Tibial nerve (tissue), 4 donors: ENCODE data around the gene SYTL3. TPM values are rescaled to one million over a fixed set of nuclear protein-coding genes. Genes with fewer than 3 reads are reported as not detected.
"Not testable (repeated sequence)": the region's sequence is repeated elsewhere in the genome, so short reads cannot be mapped to it uniquely, and the experiment has no call there.

Experiments
- DNase-seq, 2 donors: peaks; one replicate each; pipeline ENCODE4 v3.0.0-alpha.2; 2019; ENCODE audit warnings: low spot score in 2 of 2
- H3K27ac ChIP-seq, 4 donors: fragments of 200-600 bp; sonication (generic) in 3 of 4; one replicate each; pipeline ENCODE4 v1.5.1; 2017 to 2019; ENCODE audit warnings: mild to moderate bottlenecking in 1 of 4
- H3K27me3 ChIP-seq, 2 donors: fragments of 200-600 bp; sonication (generic) in 1 of 2; one replicate each; pipeline versions ENCODE4 v1.5.1 to v1.6.0; 2017 to 2019
- H3K36me3 ChIP-seq, 3 donors: fragments of 200-600 bp; sonication (generic); one replicate each; pipeline ENCODE4 v1.5.1; 2018 to 2019
- H3K4me1 ChIP-seq, 4 donors: fragments of 200-600 bp; sonication (generic) in 3 of 4; one replicate each; pipeline ENCODE4 v1.5.1; 2017 to 2019
- H3K4me3 ChIP-seq, 4 donors: fragments of 200-600 bp; sonication (generic) in 3 of 4; one replicate each; pipeline ENCODE4 v1.5.1; 2017 to 2019; ENCODE audit warnings: mild to moderate bottlenecking in 1 of 4, moderate library complexity in 1 of 4
- H3K9me3 ChIP-seq, 4 donors: fragments of 200-600 bp; sonication (generic) in 3 of 4; one replicate each; pipeline ENCODE4 v1.5.1; 2017 to 2019
- EP300 ChIP-seq, 2 donors: sonication (generic); formaldehyde crosslinking; IDR thresholded peaks; one replicate each; pipeline ENCODE4 v1.6.1; 2017; ENCODE audit warnings: antibody characterized with exemption in 2 of 2, mild to moderate bottlenecking in 1 of 2
- POLR2A ChIP-seq, 2 donors: fragments of 450-650 bp; IDR thresholded peaks; one replicate each; pipeline ENCODE4 v1.6.1; 2017; ENCODE audit warnings: antibody characterized with exemption in 2 of 2, mild to moderate bottlenecking in 2 of 2, moderate library complexity in 2 of 2
- WGBS, 2 donors: methylation state at CpG; one replicate each; pipeline ENCODE4 v1.1.5; 2018; 5-methylcytosine and 5-hydroxymethylcytosine counted together
- total RNA-seq, 4 donors: library from RNA; depleted of rRNA; stranded (reverse); fragments of >200 nt; gene quantifications; one replicate each; pipeline ENCODE4 v1.1.0, GENCODE V29; 2016
- TF ChIP-seq, protein P1 (sequence below), 5 experiments: fragments of 200-600 bp in 3 of 5; fragments of 450-650 bp in 2 of 5; sonication (generic) in 3 of 5; IDR thresholded peaks; one replicate each; pipeline ENCODE4 v1.5.1; 2016 to 2019; ENCODE audit warnings: antibody characterized with exemption in 5 of 5, mild to moderate bottlenecking in 3 of 5, moderate library complexity in 2 of 5

Gene SYTL3
- total RNA-seq, 4 donors from 2014 or later = 1.3 to 6.7 (median 3.6) TPM

DNA sequence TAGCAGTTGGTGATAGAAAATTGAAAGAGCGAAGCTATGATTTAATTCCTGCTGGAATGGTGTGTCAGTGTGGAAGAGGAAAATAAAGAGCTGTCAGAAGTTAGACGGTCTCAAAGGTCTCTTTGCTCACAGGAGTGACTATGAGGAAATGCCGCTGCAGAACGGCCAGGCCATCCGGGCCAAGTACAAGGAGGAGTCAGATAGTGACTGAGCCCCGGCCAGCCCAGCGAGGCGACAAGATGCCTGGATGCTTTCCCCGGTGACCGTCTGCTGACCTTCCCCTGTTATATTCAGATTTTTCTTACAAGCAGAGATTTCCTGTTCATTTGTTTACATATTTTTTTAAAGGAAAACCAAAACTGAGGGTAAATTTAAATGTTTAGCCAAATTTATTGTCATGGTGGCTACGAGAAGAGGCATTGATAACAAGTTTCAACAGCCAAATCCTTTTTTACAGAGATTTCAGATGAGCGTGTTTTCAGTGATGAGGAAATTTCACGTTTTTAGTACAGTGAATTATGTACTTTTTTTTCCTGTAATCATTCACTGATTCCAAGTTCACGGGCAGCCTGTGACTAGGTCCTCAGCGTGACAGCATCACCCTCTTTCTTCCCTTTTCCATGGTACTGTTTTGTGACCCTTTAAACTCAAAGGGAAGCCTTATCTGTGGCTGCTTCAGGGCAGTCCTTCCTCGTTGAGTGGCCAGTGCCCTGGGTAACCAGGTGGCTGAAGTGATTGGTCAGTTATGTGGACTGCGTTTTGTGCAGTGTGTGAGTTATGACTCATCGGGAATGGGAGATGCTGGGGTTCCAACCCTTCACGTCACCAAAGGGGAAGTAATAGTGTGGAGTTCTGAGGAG, 17.9 kb upstream of the SYTL3 start:
- TF ChIP-seq EP300 (IDR thresholded peaks at IDR 0.05) (no peak), POLR2A (IDR thresholded peaks at IDR 0.05) (no peak)
- TF ChIP-seq, protein P1, sequence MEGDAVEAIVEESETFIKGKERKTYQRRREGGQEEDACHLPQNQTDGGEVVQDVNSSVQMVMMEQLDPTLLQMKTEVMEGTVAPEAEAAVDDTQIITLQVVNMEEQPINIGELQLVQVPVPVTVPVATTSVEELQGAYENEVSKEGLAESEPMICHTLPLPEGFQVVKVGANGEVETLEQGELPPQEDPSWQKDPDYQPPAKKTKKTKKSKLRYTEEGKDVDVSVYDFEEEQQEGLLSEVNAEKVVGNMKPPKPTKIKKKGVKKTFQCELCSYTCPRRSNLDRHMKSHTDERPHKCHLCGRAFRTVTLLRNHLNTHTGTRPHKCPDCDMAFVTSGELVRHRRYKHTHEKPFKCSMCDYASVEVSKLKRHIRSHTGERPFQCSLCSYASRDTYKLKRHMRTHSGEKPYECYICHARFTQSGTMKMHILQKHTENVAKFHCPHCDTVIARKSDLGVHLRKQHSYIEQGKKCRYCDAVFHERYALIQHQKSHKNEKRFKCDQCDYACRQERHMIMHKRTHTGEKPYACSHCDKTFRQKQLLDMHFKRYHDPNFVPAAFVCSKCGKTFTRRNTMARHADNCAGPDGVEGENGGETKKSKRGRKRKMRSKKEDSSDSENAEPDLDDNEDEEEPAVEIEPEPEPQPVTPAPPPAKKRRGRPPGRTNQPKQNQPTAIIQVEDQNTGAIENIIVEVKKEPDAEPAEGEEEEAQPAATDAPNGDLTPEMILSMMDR (IDR thresholded peaks at IDR 0.05) = no peak
- H3K36me3 ChIP-seq = peaks cover 0 to 84% (median 20%) of the 10 kb centered on the region in 3 donors

DNA sequence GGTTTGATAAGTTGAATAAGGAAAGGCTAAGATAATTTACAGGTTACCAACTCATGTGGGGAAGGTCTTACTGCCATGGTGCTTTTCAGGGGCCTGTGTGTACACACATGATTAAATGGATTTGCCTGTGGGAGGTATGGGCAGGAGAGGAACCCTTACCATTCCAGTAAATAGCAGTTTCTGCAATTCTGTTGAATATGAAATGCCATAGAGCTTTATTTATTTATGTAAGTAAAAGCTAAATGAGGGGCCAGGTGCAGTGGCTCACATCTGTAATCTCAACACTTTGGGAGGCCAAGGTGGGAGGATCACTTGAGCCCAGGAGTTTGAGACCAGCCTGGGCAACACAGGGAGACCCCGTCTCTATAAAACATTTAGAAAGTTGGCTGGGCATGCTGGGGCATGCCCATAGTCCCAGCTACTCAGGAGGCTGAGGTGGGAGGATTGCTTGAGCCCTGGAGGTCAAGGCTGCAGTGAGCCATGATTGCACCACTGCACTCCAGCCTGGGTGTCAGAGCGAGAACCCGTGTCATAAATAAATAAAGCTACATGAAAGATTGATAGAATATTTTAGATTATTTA, 17.2 kb upstream of the SYTL3 start:
- 92 to 93% methylated on average over 3 of the region's 3 CpGs for WGBS, 2 donors
- not testable (repeated sequence) for H3K4me3 ChIP-seq, DNase-seq, H3K27me3 ChIP-seq, H3K9me3 ChIP-seq
- Histone ChIP-seq H3K36me3 (peaks cover 0 to 81% (median 24%) of the 10 kb centered on the region in 3 donors), H3K27ac (peak overlapping the region in 3 of 4 donors; percentile 38 to 70 (median 57)), H3K4me1 (peaks cover 0 to 18% (median 0%) of the 10 kb centered on the region in 4 donors)

More for the DNA sequence above, 17.9 kb upstream of the SYTL3 start:
- H3K27ac ChIP-seq = peak overlapping the region in 3 of 4 donors; percentile 38 to 71 (median 70)
- H3K27me3 ChIP-seq = no peaks in the 10 kb centered on the region
- peaks cover 0 to 18% (median 0%) of the 10 kb centered on the region in 4 donors for H3K4me1 ChIP-seq
- H3K4me3 ChIP-seq = peak overlapping the region in 1 of 4 donors; percentile 9
- WGBS, 2 donors = 42 to 47% methylated on average over 19 of the region's 19 CpGs
- no peaks in the 10 kb centered on the region for H3K9me3 ChIP-seq
- DNase-seq = peak in 1 of 2 donors; percentile 53

DNA sequence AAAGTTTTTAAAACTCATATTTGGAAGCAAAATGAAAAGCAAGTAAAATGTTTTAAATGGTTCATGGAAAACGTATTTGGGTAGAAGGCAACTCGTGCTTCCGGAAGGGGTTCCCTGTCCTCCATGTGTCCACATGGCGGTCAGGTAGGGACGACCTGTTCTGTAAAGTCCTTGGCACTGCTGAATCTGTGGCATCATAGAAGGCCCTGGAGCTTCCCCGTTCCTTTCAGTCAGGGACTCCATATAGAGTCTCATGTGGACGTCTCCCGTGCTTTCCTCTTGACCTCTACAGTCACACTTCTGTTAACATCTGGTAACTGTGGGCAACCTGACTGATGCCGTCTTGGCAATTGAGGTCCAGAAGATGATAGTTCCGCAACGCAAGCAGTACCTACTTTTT, 16.7 kb upstream of the SYTL3 start:
- WGBS, 2 donors = 93% methylated on average over 11 of the region's 11 CpGs
- DNase-seq = no peak

DNA sequence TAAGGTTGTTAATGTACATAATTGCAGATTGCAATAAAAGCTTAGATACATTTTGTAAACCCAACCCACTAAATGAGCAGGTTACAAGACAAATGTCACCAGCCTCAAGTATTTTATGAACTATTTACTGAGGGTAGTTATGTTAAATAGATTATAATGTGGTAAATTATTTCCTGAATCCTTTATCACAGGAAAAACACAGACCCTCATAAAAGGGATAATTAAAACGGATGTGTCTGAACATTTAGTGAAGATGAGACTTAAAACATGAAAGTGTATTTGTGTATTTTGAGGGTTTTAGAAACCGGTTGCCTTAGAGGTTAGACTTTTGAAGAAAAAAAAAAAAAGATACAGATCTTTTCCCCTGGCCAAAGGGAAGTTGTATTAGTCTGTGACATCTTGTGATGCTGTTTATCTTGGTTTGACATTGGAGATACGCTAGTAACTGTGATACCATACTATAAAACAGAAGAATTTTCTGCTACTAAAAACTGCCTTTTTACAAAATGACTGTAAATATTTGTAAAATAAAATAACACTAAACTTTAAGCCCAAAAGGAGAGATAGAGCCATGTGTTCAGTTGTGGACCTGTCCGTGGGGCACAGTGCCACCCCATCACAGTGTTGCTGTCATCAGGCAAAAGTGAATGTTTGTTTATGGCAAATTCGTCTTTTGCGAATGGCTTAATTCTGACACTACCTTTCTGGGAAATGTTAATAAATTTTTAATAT, 15.0 kb upstream of the SYTL3 start:
- H3K36me3 ChIP-seq = peaks cover 0 to 70% (median 34%) of the 10 kb centered on the region in 3 donors
- H3K27me3 ChIP-seq = no peaks in the 10 kb centered on the region
- no peak for DNase-seq
- WGBS, 2 donors = 84% methylated on average over 6 of the region's 6 CpGs
- no peak overlapping the region for H3K27ac ChIP-seq
- no peaks in the 10 kb centered on the region for H3K9me3 ChIP-seq
- peaks cover 0 to 18% (median 0%) of the 10 kb centered on the region in 4 donors for H3K4me1 ChIP-seq
- TF ChIP-seq, protein P1 (IDR thresholded peaks at IDR 0.05) = no peak
- TF ChIP-seq POLR2A (IDR thresholded peaks at IDR 0.05) (no peak), EP300 (IDR thresholded peaks at IDR 0.05) (no peak)
- H3K4me3 ChIP-seq = no peak overlapping the region

More for the DNA sequence above, 16.7 kb upstream of the SYTL3 start:
- no peak overlapping the region for H3K4me3 ChIP-seq
- H3K27ac ChIP-seq = no peak overlapping the region
- TF ChIP-seq POLR2A (IDR thresholded peaks at IDR 0.05) (no peak), EP300 (IDR thresholded peaks at IDR 0.05) (no peak)
- TF ChIP-seq, protein P1 (IDR thresholded peaks at IDR 0.05) = no peak
- H3K36me3 ChIP-seq = peaks cover 0 to 76% (median 27%) of the 10 kb centered on the region in 3 donors
- no peaks in the 10 kb centered on the region for H3K27me3 ChIP-seq
- peaks cover 0 to 18% (median 0%) of the 10 kb centered on the region in 4 donors for H3K4me1 ChIP-seq
- no peaks in the 10 kb centered on the region for H3K9me3 ChIP-seq

DNA sequence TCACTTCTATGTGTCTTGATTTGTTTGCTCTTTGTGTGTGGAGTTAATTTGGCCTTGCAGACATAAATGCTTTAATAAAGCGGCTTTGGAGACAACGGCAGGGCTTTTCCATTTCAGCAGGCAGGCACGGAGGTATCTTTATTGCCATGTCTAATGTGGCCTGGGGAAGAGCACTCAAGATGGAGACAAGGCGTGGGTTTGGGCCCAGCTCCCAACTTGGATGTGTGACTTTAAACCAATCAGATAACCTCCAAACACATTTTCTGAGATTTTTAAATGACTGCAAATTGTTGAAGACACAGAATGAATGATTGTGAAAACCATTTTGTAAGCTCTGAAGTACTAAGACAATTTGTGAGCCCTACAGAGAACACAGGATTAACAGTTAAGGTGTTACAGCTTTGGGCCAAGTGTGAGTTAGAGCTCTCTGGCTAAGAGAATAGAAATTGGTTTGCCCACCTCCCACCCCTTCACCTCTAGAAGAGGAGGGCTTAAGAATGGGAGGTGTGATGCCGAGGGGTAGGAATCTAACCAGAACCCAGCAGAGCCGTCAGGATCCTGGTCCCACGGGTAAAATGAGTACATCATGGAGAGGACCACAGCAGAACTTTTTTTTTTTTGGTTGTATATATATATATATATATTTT, 14.3 kb upstream of the SYTL3 start:
- Histone ChIP-seq H3K36me3 (peaks cover 0 to 74% (median 34%) of the 10 kb centered on the region in 3 donors), H3K4me3 (no peak overlapping the region), H3K9me3 (no peaks in the 10 kb centered on the region), H3K27me3 (no peaks in the 10 kb centered on the region), H3K4me1 (peaks cover 0 to 19% (median 0%) of the 10 kb centered on the region in 4 donors), H3K27ac (no peak overlapping the region)
- 84 to 88% methylated on average over 7 of the region's 7 CpGs for WGBS, 2 donors
- no peak for DNase-seq
- TF ChIP-seq EP300 (IDR thresholded peaks at IDR 0.05) = no peak
- TF ChIP-seq, protein P1 (IDR thresholded peaks at IDR 0.05) = no peak
- TF ChIP-seq POLR2A (IDR thresholded peaks at IDR 0.05) = no peak
